HepG2 (cell line): ENCODE data around the gene THOC5. TPM values are rescaled to one million over a fixed set of nuclear protein-coding genes. Genes with fewer than 3 reads are reported as not detected.
A peak's percentile ranks its signal among the peaks of the same experiment; 100 is the strongest.
"Not testable (repeated sequence)": the region's sequence is repeated elsewhere in the genome, so short reads cannot be mapped to it uniquely, and the experiment has no call there.

Experiments used
- ATAC-seq: fragments of 200-7000 bp; cut with Tn5 transposase; 3 replicates; pipeline ENCODE4 v1.9.1; 2020; ENCODE audit warnings: mild to moderate bottlenecking, moderate library complexity
- BruUV-seq: library from RNA; stranded (reverse); fragments of 400-500 nt; replicated peaks from 2 replicates; lab custom pipeline; 2021; lab: Mats Ljungman, UMichigan
- CTCF ChIA-PET: fragments of 300-600 bp; formaldehyde crosslinking; extraction: SDS; loops from one replicate; lab custom pipeline; 2021; ENCODE audit warnings: low total read pairs, inconsistent platforms, low intra/inter-chr PET ratio; lab: Yijun Ruan, JAX
- POLR2A ChIA-PET: fragments of 350-600 bp; sonication (Branson Sonifier 250); formaldehyde crosslinking; loops from one replicate; lab custom pipeline; 2020; ENCODE audit warnings: antibody characterized with exemption, inconsistent platforms; lab: Yijun Ruan, JAX
- DNase-seq: peaks from one replicate; pipeline ENCODE4 v3.0.0-alpha.2; 2015; ENCODE audit warnings: low spot score
- FAIRE-seq: peaks from 3 replicates; lab custom pipeline; 2011; peaks lifted over from hg19 to GRCh38; lab: Jason Lieb, UNC
- H2AFZ ChIP-seq: one replicate; pipeline ENCODE4 v1.6.1; 2011; ENCODE audit warnings: low read length, inconsistent platforms
- H3K27ac ChIP-seq: fragments of 300-600 bp; 3 replicates; pipeline ENCODE4 v1.8.0; 2011; ENCODE audit warnings: mixed run types, mild to moderate bottlenecking, mixed read lengths, low read length, inconsistent platforms; ENCODE audit not compliant: insufficient read depth; ENCODE audit errors: extremely low read length
- H3K27me3 ChIP-seq, 2 experiments: fragments of 200-600 bp in 1 of 2; 2 replicates in 1 of 2; 3 replicates in 1 of 2; pipeline versions ENCODE4 v1.6.0 to v1.8.0; 2011; ENCODE audit warnings: low read length in 2 of 2, mild to moderate bottlenecking in 2 of 2, moderate library complexity in 2 of 2, inconsistent platforms in 1 of 2; ENCODE audit not compliant: insufficient read depth in 2 of 2, control insufficient read depth in 1 of 2
- H3K36me3 ChIP-seq, 2 experiments: fragments of 200-600 bp in 1 of 2; replicated peaks in 1 of 2; 2 replicates in 1 of 2; 3 replicates in 1 of 2; pipeline versions ENCODE4 v1.5.1 to v1.8.0; 2011; ENCODE audit warnings: low read length in 2 of 2, inconsistent platforms in 1 of 2; ENCODE audit not compliant: insufficient read depth in 2 of 2, control insufficient read depth in 1 of 2
- H3K4me1 ChIP-seq: 2 replicates; pipeline ENCODE4 v1.5.1; 2012; ENCODE audit warnings: low read length, inconsistent platforms; ENCODE audit not compliant: insufficient read depth
- H3K4me2 ChIP-seq: 2 replicates; pipeline ENCODE4 v1.6.0; 2011; ENCODE audit warnings: low read depth, low read length, inconsistent platforms
- H3K4me3 ChIP-seq, 3 experiments: fragments of 200-600 bp in 1 of 3; sonication (generic), shearing (Covaris generic) in 1 of 3; replicated peaks in 1 of 3; 2 replicates each; pipeline ENCODE4 v1.5.1; 2011 to 2016; ENCODE audit warnings: low read length in 3 of 3, inconsistent platforms in 2 of 3, low read depth in 2 of 3, mild to moderate bottlenecking in 2 of 3, control low read depth in 1 of 3, mixed read lengths in 1 of 3; ENCODE audit not compliant: insufficient read depth in 1 of 3
- H3K79me2 ChIP-seq: one replicate; pipeline ENCODE4 v1.6.1; 2011; ENCODE audit warnings: low read length, inconsistent platforms; ENCODE audit not compliant: insufficient read depth
- H3K9ac ChIP-seq: 2 replicates; pipeline ENCODE4 v1.6.0; 2011; ENCODE audit warnings: mild to moderate bottlenecking, low read depth, low read length, inconsistent platforms; ENCODE audit not compliant: insufficient read depth
- H3K9me3 ChIP-seq: 2 replicates; pipeline ENCODE4 v1.5.1; 2012; ENCODE audit warnings: mild to moderate bottlenecking, low read length
- H4K20me1 ChIP-seq: 2 replicates; pipeline ENCODE4 v1.6.0; 2011; ENCODE audit warnings: inconsistent platforms, mild to moderate bottlenecking, low read length, moderate library complexity; ENCODE audit not compliant: insufficient read depth
- CEBPB ChIP-seq: IDR thresholded peaks from 2 replicates; pipeline ENCODE4 v1.6.1; 2011; ENCODE audit warnings: low read depth, low read length, improper control_type of control experiment, borderline replicate concordance
- EP300 ChIP-seq, 3 experiments: sonication (generic) in 1 of 3; formaldehyde crosslinking in 1 of 3; IDR thresholded peaks; 2 replicates each; pipeline versions ENCODE4 v1.5.1 to v1.6.1; 2011 to 2020; ENCODE audit warnings: low read depth in 2 of 3, low read length in 2 of 3, borderline replicate concordance in 1 of 3, improper control_type of control experiment in 1 of 3, mild to moderate bottlenecking in 1 of 3, missing genetic modification reagents in 1 of 3, moderate library complexity in 1 of 3
- FIP1L1 ChIP-seq: fragments of 200-400 bp; formaldehyde crosslinking; IDR thresholded peaks from 2 replicates; pipeline ENCODE4 v1.6.1; 2018; ENCODE audit warnings: low read depth, mild to moderate bottlenecking, low read length, moderate library complexity, borderline replicate concordance; ENCODE audit not compliant: insufficient read depth
- GABPB1 ChIP-seq: IDR thresholded peaks from 2 replicates; pipeline ENCODE4 v1.6.1; 2016; ENCODE audit warnings: mild to moderate bottlenecking, missing genetic modification reagents, moderate library complexity, missing compliant biosample characterization
- HDAC2 ChIP-seq: sonication (generic); formaldehyde crosslinking; IDR thresholded peaks from 2 replicates; pipeline ENCODE4 v1.4.0; 2020; ENCODE audit warnings: missing genetic modification reagents
- MTF1 ChIP-seq: sonication (generic); formaldehyde crosslinking; IDR thresholded peaks from 2 replicates; pipeline ENCODE4 v1.5.0; 2020; ENCODE audit warnings: missing genetic modification reagents
- ZBTB21 ChIP-seq: sonication (generic); formaldehyde crosslinking; IDR thresholded peaks from 2 replicates; pipeline ENCODE4 v1.4.0; 2020; ENCODE audit warnings: missing genetic modification reagents
- ZNF263 ChIP-seq: sonication (generic); formaldehyde crosslinking; IDR thresholded peaks from 2 replicates; pipeline ENCODE4 v1.4.0; 2020; ENCODE audit warnings: missing genetic modification reagents
- ZNF75D ChIP-seq: sonication (generic); formaldehyde crosslinking; IDR thresholded peaks from 2 replicates; pipeline ENCODE4 v1.8.1; 2023; ENCODE audit warnings: missing genetic modification reagents, mild to moderate bottlenecking, borderline replicate concordance
- ZNF772 ChIP-seq: sonication (generic); formaldehyde crosslinking; IDR thresholded peaks from 2 replicates; pipeline ENCODE4 v1.5.0; 2020; ENCODE audit warnings: mild to moderate bottlenecking, missing genetic modification reagents
- WGBS: methylation state at CpG from one replicate; pipeline ENCODE4 v1.1.6; 2017; ENCODE audit warnings: low lambda C conversion rate; 5-methylcytosine and 5-hydroxymethylcytosine counted together
- in situ Hi-C: cut with HindIII; loops from 2 replicates; pipeline ENCODE4 v1.10.0; 2017; ENCODE audit warnings: low pct_unique_long_range_greater_than_20kb; ENCODE audit not compliant: extremely low pct_ligation_motif_present
- intact Hi-C: fragments of 100-400 bp; cut with micrococcal nuclease; formaldehyde crosslinking; loops from one replicate; pipeline ENCODE4 v1.10.0; 2022; ENCODE audit not compliant: unreplicated experiment
- polyA plus RNA-seq, 8 experiments: library from polyadenylated mRNA; depleted of rRNA in 3 of 8; stranded (reverse) in 7 of 8; unstranded in 1 of 8; fragments of >200 nt; fragmentation: Illumina TruSeq in 4 of 8; extraction: Trizol in 4 of 8; gene quantifications; 2 replicates each; pipeline versions ENCODE4 v1.2.1 to v1.2.3, GENCODE V29; 2011 to 2016; ENCODE audit warnings: low read depth in 4 of 8, missing spikeins in 1 of 8, mixed read lengths in 1 of 8; ENCODE audit not compliant: insufficient read depth in 1 of 8
- total RNA-seq, 5 experiments: library from RNA; depleted of rRNA; stranded (reverse); fragments of >200 nt; fragmentation: Illumina TruSeq; extraction: Trizol; gene quantifications; 2 replicates each; pipeline ENCODE4 v1.2.3, GENCODE V29; 2016; ENCODE audit warnings: low read depth in 1 of 5

The THOC5 gene
- total and polyA plus RNA-seq, 2 of the 13 experiments (the other 11 are each of a cell fraction or from before 2014, with no cell fraction given): 45.8 to 46.7 TPM

DNA sequence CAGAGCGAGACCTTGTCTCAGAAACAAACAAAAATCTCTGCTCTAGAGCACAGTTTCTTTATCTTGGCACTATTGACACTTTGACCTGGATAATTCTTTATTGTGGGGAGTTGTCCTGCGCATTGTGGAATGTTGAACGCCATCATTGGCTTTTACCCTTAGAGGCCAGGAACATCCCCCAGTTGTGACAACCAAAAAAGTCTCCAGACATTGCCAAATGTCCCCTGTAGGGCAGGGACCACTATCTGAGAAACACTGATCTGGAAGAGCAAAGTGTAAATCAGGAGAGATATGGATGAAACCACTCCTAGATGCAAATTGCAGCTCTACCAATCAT, 45.1 kb upstream of the THOC5 start:
- DNase-seq (no peak), ATAC-seq (no peak), FAIRE-seq (no peak)
- no peaks in the 10 kb centered on the region for H3K36me3 ChIP-seq
- no peak overlapping the region for H3K27ac ChIP-seq
- H3K9me3 ChIP-seq: no peaks in the 10 kb centered on the region
- H4K20me1 ChIP-seq: no peaks in the 10 kb centered on the region
- H2AFZ ChIP-seq: no peak overlapping the region
- H3K4me2 ChIP-seq: no peak overlapping the region
- ChIA-PET POLR2A (interaction anchor here (1.1 to 2.8 kb wide), 2 partner anchors 18 to 45 kb away, joined by 4 to 37 read pairs; partner anchors contain the start of genes NIPSNAP1 and THOC5), CTCF (no interaction called here)
- BruUV-seq: no TSS peak
- no peak overlapping the region for H3K4me3 ChIP-seq
- TF ChIP-seq HDAC2 (CRISPR knock-in tag) (no peak), CEBPB (no peak), MTF1 (CRISPR knock-in tag) (no peak), ZNF772 (CRISPR knock-in tag) (no peak), ZBTB21 (CRISPR knock-in tag) (no peak), FIP1L1 (no peak), ZNF263 (CRISPR knock-in tag) (no peak)
- H3K27me3 ChIP-seq: no peaks in the 10 kb centered on the region
- WGBS: 80% methylated on average over 2 of the region's 3 CpGs
- no peaks in the 10 kb centered on the region for H3K79me2 ChIP-seq
- intact Hi-C loops (no loop called here), in situ Hi-C loops (no loop called here)
- H3K4me1 ChIP-seq: peaks cover 25% of the 10 kb centered on the region
- H3K9ac ChIP-seq: no peak overlapping the region

GRCh38 chr22:29597871-29598683, 44.5 kb upstream of the THOC5 start:
- intact Hi-C loops; FAIRE-seq; H3K27me3 ChIP-seq; H3K4me3 ChIP-seq; DNase-seq; in situ Hi-C loops; H3K36me3 ChIP-seq; CTCF ChIA-PET; BruUV-seq; H3K9me3 ChIP-seq; ATAC-seq; H3K79me2 ChIP-seq; H4K20me1 ChIP-seq; H3K4me2 ChIP-seq; H2AFZ ChIP-seq; H3K27ac ChIP-seq; H3K9ac ChIP-seq; TF ChIP-seq EP300 (IDR thresholded peaks at IDR 0.05; ENCODE audit: low read depth in 2 of 2, low read length in 2 of 2): not testable (repeated sequence)
- WGBS: 91% methylated on average over 32 of the region's 57 CpGs
- peaks cover 28% of the 10 kb centered on the region for H3K4me1 ChIP-seq
- POLR2A ChIA-PET: interaction anchor here (0.7 to 4.6 kb wide), 14 partner anchors 8 to 457 kb away, joined by 3 to 50 read pairs (median 10); partner anchors contain the start of genes AP1B1, NIPSNAP1 and THOC5
- TF ChIP-seq GABPB1 (CRISPR knock-in tag): peak; percentile 21; the same call in 1 of the 2 replicates
- TF ChIP-seq ZNF75D (CRISPR knock-in tag): 0 out of 2 replicates have a peak, but pooled peaks have one; percentile 8
- 0 out of 2 replicates have a peak, but pooled peaks have one; percentile 28 for TF ChIP-seq EP300 (CRISPR knock-in tag; IDR thresholded peaks at IDR 0.05; ENCODE audit: borderline replicate concordance)
